Neural progenitor cell (in vitro differentiated cells): ENCODE data around the gene C2orf72. TPM values are rescaled to one million over a fixed set of nuclear protein-coding genes. Genes with fewer than 3 reads are reported as not detected.

ENCODE experiments used
- DNase-seq: peaks from one replicate; pipeline ENCODE4 v3.0.0-alpha.2; 2016; ENCODE audit warnings: low spot score
- H2AFZ ChIP-seq: fragments of 200-600 bp; sonication (generic); replicated peaks from 2 replicates; pipeline ENCODE4 v1.6.1; 2016; ENCODE audit warnings: antibody characterized with exemption
- H3F3A ChIP-seq: fragments of 200-600 bp; sonication (generic); 2 replicates; pipeline ENCODE4 v1.6.1; 2016; ENCODE audit warnings: antibody characterized with exemption, low read depth
- H3K27ac ChIP-seq: fragments of 200-600 bp; sonication (generic); 2 replicates; pipeline ENCODE4 v1.5.1; 2016; ENCODE audit warnings: mild to moderate bottlenecking
- H3K27me3 ChIP-seq: fragments of 200-600 bp; sonication (generic); 2 replicates; pipeline ENCODE4 v1.6.1; 2016; ENCODE audit warnings: mild to moderate bottlenecking, moderate library complexity
- H3K36me3 ChIP-seq: fragments of 200-600 bp; sonication (generic); 2 replicates; pipeline ENCODE4 v1.5.1; 2016
- H3K4me1 ChIP-seq: fragments of 200-600 bp; sonication (generic); 2 replicates; pipeline ENCODE4 v1.6.1; 2016; ENCODE audit warnings: mixed run types
- H3K4me2 ChIP-seq: fragments of 200-600 bp; sonication (generic); 2 replicates; pipeline ENCODE4 v1.6.1; 2016
- H3K4me3 ChIP-seq: fragments of 200-600 bp; sonication (generic); 2 replicates; pipeline ENCODE4 v1.5.1; 2016
- H3K79me2 ChIP-seq: fragments of 200-600 bp; sonication (generic); 2 replicates; pipeline ENCODE4 v1.6.1; 2016; ENCODE audit warnings: low read depth
- H3K9ac ChIP-seq: fragments of 200-600 bp; sonication (generic); 2 replicates; pipeline ENCODE4 v1.6.1; 2016
- H3K9me3 ChIP-seq: fragments of 200-600 bp; sonication (generic); 2 replicates; pipeline ENCODE4 v1.5.1; 2016; ENCODE audit warnings: low read depth
- H4K20me1 ChIP-seq: fragments of 200-600 bp; sonication (generic); 2 replicates; pipeline ENCODE4 v1.6.1; 2016; ENCODE audit warnings: low read depth
- H3K27ac Mint-ChIP-seq: 3 replicates; pipeline ENCODE4 v1.8.0; 2021; ENCODE audit warnings: mixed read lengths
- H3K27me3 Mint-ChIP-seq: 2 replicates; pipeline ENCODE4 v1.8.0; 2022; ENCODE audit warnings: low read depth, mild to moderate bottlenecking, inconsistent platforms, moderate library complexity, mixed read lengths; ENCODE audit not compliant: insufficient read depth
- H3K36me3 Mint-ChIP-seq: 3 replicates; pipeline ENCODE4 v1.8.0; 2021; ENCODE audit warnings: mixed read lengths
- H3K4me1 Mint-ChIP-seq: 3 replicates; pipeline ENCODE4 v1.8.0; 2021; ENCODE audit warnings: mixed read lengths
- H3K4me3 Mint-ChIP-seq: 3 replicates; pipeline ENCODE4 v1.8.0; 2021; ENCODE audit warnings: mild to moderate bottlenecking, moderate library complexity, mixed read lengths
- H3K9me3 Mint-ChIP-seq: 3 replicates; pipeline ENCODE4 v1.8.0; 2020; ENCODE audit warnings: mixed read lengths
- CTCF ChIP-seq: fragments of 200-600 bp; sonication (generic); IDR thresholded peaks from 2 replicates; pipeline ENCODE4 v1.5.1; 2017; ENCODE audit warnings: antibody characterized with exemption, mild to moderate bottlenecking
- EZH2 ChIP-seq: fragments of 200-600 bp; sonication (generic); IDR thresholded peaks from 2 replicates; pipeline ENCODE4 v1.6.1; 2017; ENCODE audit warnings: antibody characterized with exemption, mild to moderate bottlenecking, moderate library complexity
- EZH2phosphoT487 ChIP-seq: fragments of 200-600 bp; sonication (generic); IDR thresholded peaks from 2 replicates; pipeline ENCODE4 v1.6.1; 2017; ENCODE audit warnings: antibody characterized with exemption
- total RNA-seq: library from RNA; depleted of rRNA; stranded (reverse); fragments of >200 nt; gene quantifications from 2 replicates; pipeline ENCODE4 v1.2.3, GENCODE V29; 2015; ENCODE audit warnings: low replicate concordance

The C2orf72 gene
- total RNA-seq, 1 donor from 2014 or later: 2.4 TPM

DNA sequence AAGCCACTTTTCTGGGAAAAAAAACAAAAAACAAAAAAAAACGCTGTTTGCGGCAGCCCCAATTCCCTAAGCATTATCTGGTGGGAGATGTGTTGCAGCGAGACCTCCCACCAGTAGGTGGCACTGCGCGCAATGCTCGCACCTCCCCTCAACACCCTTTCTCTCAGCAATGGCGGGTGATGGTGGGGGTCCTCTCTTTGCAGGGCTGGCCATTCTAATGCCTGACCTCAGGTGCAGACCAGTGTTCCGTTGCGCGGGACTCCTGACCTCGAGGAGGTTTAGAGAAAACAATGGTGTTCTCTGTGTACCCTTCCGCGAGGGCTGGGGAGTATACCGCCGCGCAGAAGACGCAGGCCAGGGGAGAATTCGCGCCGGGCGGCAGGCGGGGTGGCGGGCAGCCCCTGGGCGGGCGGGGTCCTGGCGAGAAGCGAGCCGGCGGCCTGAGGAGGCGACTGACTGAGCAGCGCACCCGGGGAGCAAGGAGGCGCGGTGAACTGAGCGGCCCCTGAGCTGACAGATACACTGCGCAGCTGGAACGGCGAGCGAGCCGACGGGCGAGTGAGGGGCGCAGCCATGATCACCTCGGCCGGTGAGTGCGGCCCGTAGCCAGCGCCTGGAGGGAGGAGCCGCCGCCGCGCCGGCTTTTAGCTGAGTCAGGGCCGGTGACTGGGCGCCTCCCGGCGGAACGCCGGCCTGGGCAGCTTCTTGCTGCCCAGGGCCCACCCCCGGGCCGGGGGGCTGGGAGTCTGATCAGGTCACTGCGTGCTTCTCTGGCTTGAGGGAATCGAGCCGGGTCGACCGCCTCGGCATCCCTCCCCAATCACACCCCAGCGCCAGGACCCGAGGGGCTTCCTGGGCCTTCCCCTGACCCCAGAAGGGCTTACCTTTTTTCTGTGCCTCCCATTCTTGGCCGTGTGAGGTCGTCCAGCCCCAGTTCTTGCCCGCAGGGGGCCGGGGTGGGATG, 19.4 kb downstream of the C2orf72 start, which contains the start of gene PSMD1:
PSMD1 (plus strand) TSS at position 415 of the 964 bp plus-strand sequence; CDS start at position 574, 159 bp downstream.
- H3K27me3 Mint-ChIP-seq: peaks cover 16% of the 10 kb centered on the region
- H2AFZ ChIP-seq: peak within 1 kb of the TSS; percentile 98

GRCh38 chr2:231057590-231057989, 20.3 kb downstream of the C2orf72 start:
- TF ChIP-seq EZH2phosphoT487: no peak
- no peak for TF ChIP-seq EZH2
- no peak for TF ChIP-seq CTCF
- H3K4me1 Mint-ChIP-seq: peaks cover 26% of the 10 kb centered on the region
- H3K79me2 ChIP-seq: peaks cover 57% of the 10 kb centered on the region
- H3K36me3 Mint-ChIP-seq: peaks cover 4% of the 10 kb centered on the region
- H3K9me3 Mint-ChIP-seq: no peaks in the 10 kb centered on the region
- H3K9ac ChIP-seq: peak overlapping the region; percentile 96
- H3K9me3 ChIP-seq: no peaks in the 10 kb centered on the region
- H3K27me3 ChIP-seq: peaks cover 21% of the 10 kb centered on the region
- H4K20me1 ChIP-seq: peaks cover 54% of the 10 kb centered on the region
- H3K4me3 ChIP-seq: peak overlapping the region; percentile 76
- H3K27ac ChIP-seq: no peak overlapping the region
- peaks cover 12% of the 10 kb centered on the region for H3K27me3 Mint-ChIP-seq
- peaks cover 3% of the 10 kb centered on the region for H3F3A ChIP-seq
- peak overlapping the region; percentile 89 for H3K4me2 ChIP-seq
- H3K4me3 Mint-ChIP-seq: peak overlapping the region; percentile 98
- no peak overlapping the region for H2AFZ ChIP-seq
- H3K4me1 ChIP-seq: peaks cover 13% of the 10 kb centered on the region
- peak overlapping the region; percentile 86 for H3K27ac Mint-ChIP-seq
- peak; percentile 26 for DNase-seq
- peaks cover 7% of the 10 kb centered on the region for H3K36me3 ChIP-seq

More for the DNA sequence above, 19.4 kb downstream of the C2orf72 start, which contains the start of gene PSMD1:
- H4K20me1 ChIP-seq: peaks cover 46% of the 10 kb centered on the region
- TF ChIP-seq CTCF: peak; percentile 86
- no peak for TF ChIP-seq EZH2
- peaks cover 26% of the 10 kb centered on the region for H3K4me1 Mint-ChIP-seq
- H3K9me3 Mint-ChIP-seq: no peaks in the 10 kb centered on the region
- H3K9me3 ChIP-seq: no peaks in the 10 kb centered on the region
- peak within 1 kb of the TSS; percentile 98 for H3K4me3 Mint-ChIP-seq
- peaks cover 13% of the 10 kb centered on the region for H3K4me1 ChIP-seq
- peak within 1 kb of the TSS; percentile 96 for H3K9ac ChIP-seq
- H3F3A ChIP-seq: no peaks in the 10 kb centered on the region
- peak within 1 kb of the TSS; percentile 89 for H3K4me2 ChIP-seq
- peaks cover 30% of the 10 kb centered on the region for H3K27me3 ChIP-seq
- H3K27ac ChIP-seq: peak within 1 kb of the TSS; percentile 99
- peak within 1 kb of the TSS; percentile 100 for H3K27ac Mint-ChIP-seq
- H3K4me3 ChIP-seq: peak within 1 kb of the TSS; percentile 76
- H3K36me3 ChIP-seq: no peaks in the 10 kb centered on the region
- DNase-seq: peak; percentile 95
- peaks cover 50% of the 10 kb centered on the region for H3K79me2 ChIP-seq
- H3K36me3 Mint-ChIP-seq: no peaks in the 10 kb centered on the region

DNA sequence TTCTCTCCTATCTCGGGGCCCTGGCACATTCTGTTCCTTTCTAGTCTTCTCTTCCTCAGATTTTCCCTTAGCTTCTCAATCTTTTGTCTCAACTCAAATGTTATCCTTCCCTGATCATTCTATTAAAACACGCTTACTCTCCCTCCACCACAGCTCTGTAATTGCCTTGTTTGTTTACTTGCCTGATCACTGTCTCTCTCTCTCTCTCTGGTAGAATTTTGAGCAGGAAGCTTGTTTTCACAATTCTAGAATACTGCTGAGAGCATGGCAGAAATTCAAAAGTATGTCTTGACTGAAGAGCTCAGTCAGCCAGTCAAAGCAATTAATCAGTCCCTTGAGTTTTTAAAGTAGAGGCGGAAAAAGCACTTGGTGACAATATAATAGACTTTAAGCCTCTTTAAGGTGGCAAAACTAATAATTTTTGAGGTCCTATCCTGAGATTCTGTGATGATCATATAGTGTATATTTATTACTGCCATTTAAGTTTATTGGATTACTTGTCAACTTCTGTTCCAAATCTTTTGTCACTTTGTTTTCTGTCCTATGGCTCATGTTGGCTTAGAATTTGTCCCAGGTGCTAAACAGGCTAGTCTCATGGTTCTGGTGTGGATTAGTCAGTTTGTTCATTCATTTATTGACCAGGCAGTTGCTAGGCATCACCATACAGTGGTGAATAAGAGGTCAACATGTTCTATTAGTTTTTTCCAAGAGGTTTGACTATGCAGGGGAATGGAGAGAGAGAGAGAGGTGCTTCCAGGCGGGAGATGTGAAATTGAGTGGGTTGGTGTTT, 21.6 kb downstream of the C2orf72 start:
- peaks cover 65% of the 10 kb centered on the region for H3K79me2 ChIP-seq
- Mint-ChIP-seq H3K4me1 (peaks cover 22% of the 10 kb centered on the region), H3K27ac (no peak overlapping the region), H3K4me3 (peak overlapping the region; percentile 98), H3K27me3 (peaks cover 5% of the 10 kb centered on the region), H3K9me3 (no peaks in the 10 kb centered on the region), H3K36me3 (peaks cover 11% of the 10 kb centered on the region)
- no peaks in the 10 kb centered on the region for H3K9me3 ChIP-seq
- no peak for TF ChIP-seq EZH2phosphoT487
- TF ChIP-seq EZH2: no peak
- H3K4me2 ChIP-seq: peak overlapping the region; percentile 89
- DNase-seq: no peak
- peaks cover 9% of the 10 kb centered on the region for H3K27me3 ChIP-seq
- no peak overlapping the region for H2AFZ ChIP-seq
- H3K4me1 ChIP-seq: peaks cover 13% of the 10 kb centered on the region
- H3K4me3 ChIP-seq: peak overlapping the region; percentile 76
- H3K9ac ChIP-seq: no peak overlapping the region
- peaks cover 57% of the 10 kb centered on the region for H4K20me1 ChIP-seq
- peaks cover 3% of the 10 kb centered on the region for H3F3A ChIP-seq
- peaks cover 11% of the 10 kb centered on the region for H3K36me3 ChIP-seq
- no peak overlapping the region for H3K27ac ChIP-seq
